GM12878 (cell line): ENCODE results near the gene EIF1. TPM values are rescaled to one million over a fixed set of nuclear protein-coding genes. Genes with fewer than 3 reads are reported as not detected.

Source experiments
- ATAC-seq: fragments of 200-7000 bp; cut with Tn5 transposase; 3 replicates; pipeline ENCODE4 v1.9.1; 2020; ENCODE audit warnings: mild to moderate bottlenecking, moderate library complexity
- BruUV-seq: library from RNA; stranded (reverse); fragments of 400-500 nt; replicated peaks from 2 replicates; lab custom pipeline; 2021; lab: Mats Ljungman, UMichigan
- CTCF ChIA-PET: fragments of 300-600 bp; sonication (Branson Sonifier 250); formaldehyde crosslinking; extraction: SDS; loops from one replicate; lab custom pipeline; 2021; ENCODE audit warnings: inconsistent platforms; lab: Yijun Ruan, JAX
- POLR2A ChIA-PET: fragments of 350-600 bp; formaldehyde crosslinking; extraction: SDS; loops from one replicate; lab custom pipeline; 2021; ENCODE audit warnings: inconsistent platforms; lab: Charles Lee
- RAD21 ChIA-PET: fragments of 300-600 bp; sonication (Branson Sonifier 250); formaldehyde crosslinking; loops from one replicate; lab custom pipeline; 2023; ENCODE audit warnings: antibody characterized with exemption; ENCODE audit not compliant: unreplicated experiment; lab: Charles Lee
- SMC1A ChIA-PET: fragments of 300-600 bp; sonication (Branson Sonifier 250); formaldehyde crosslinking; loops from one replicate; lab custom pipeline; 2023; ENCODE audit not compliant: unreplicated experiment, uncharacterized antibody; lab: Charles Lee
- DNase-seq: peaks from one replicate; pipeline ENCODE4 v3.0.0-alpha.2; 2011; ENCODE audit warnings: low read depth, low spot score
- FAIRE-seq: peaks from 3 replicates; lab custom pipeline; 2011; peaks lifted over from hg19 to GRCh38; lab: Jason Lieb, UNC
- H2AFZ ChIP-seq: 2 replicates; pipeline ENCODE4 v1.6.0; 2011; ENCODE audit warnings: low read depth, low read length, control low read depth; ENCODE audit not compliant: control insufficient read depth
- H3K27ac ChIP-seq: 2 replicates; pipeline ENCODE4 v1.5.1; 2011; ENCODE audit warnings: control low read depth; ENCODE audit not compliant: control insufficient read depth, insufficient read depth
- H3K27me3 ChIP-seq, 2 experiments: replicated peaks in 1 of 2; 2 replicates each; pipeline versions ENCODE4 v1.6.0 to v1.6.1; 2011; ENCODE audit warnings: low read length in 1 of 2; ENCODE audit not compliant: control insufficient read depth in 2 of 2, insufficient read depth in 2 of 2
- H3K36me3 ChIP-seq, 2 experiments: 2 replicates each; pipeline ENCODE4 v1.5.1; 2011; ENCODE audit warnings: low read length in 1 of 2; ENCODE audit not compliant: control insufficient read depth in 2 of 2, insufficient read depth in 2 of 2
- H3K4me1 ChIP-seq: 2 replicates; pipeline ENCODE4 v1.6.1; 2011; ENCODE audit warnings: mild to moderate bottlenecking, low read length, moderate library complexity, mixed read lengths; ENCODE audit not compliant: control insufficient read depth, insufficient read depth
- H3K4me2 ChIP-seq: 2 replicates; pipeline ENCODE4 v1.6.0; 2011; ENCODE audit warnings: control low read depth; ENCODE audit not compliant: control insufficient read depth, insufficient read depth
- H3K4me3 ChIP-seq: fragments of 200-600 bp; sonication (generic); 2 replicates; pipeline ENCODE4 v1.5.1; 2016
- H3K79me2 ChIP-seq: 2 replicates; pipeline ENCODE4 v1.6.0; 2011; ENCODE audit warnings: low read length; ENCODE audit not compliant: control insufficient read depth, insufficient read depth
- H3K9ac ChIP-seq: 2 replicates; pipeline ENCODE4 v1.8.0; 2011; ENCODE audit warnings: low read length, control low read depth, mixed read lengths; ENCODE audit not compliant: control insufficient read depth, insufficient read depth
- H3K9me3 ChIP-seq: replicated peaks from 3 replicates; pipeline ENCODE4 v1.5.1; 2011; ENCODE audit warnings: mild to moderate bottlenecking, low read length; ENCODE audit not compliant: control insufficient read depth, insufficient read depth
- H4K20me1 ChIP-seq: 2 replicates; pipeline ENCODE4 v1.6.0; 2011; ENCODE audit not compliant: control insufficient read depth, insufficient read depth
- CHD2 ChIP-seq: IDR thresholded peaks from 2 replicates; pipeline ENCODE4 v1.6.1; 2011; ENCODE audit warnings: low read depth, low read length, improper control_type of control experiment, borderline replicate concordance
- ETV6 ChIP-seq, 2 experiments: fragments of 450-650 bp in 1 of 2; IDR thresholded peaks in 1 of 2; conservative IDR thresholded peaks in 1 of 2; 2 replicates each; pipeline ENCODE4 v1.6.1; 2014; ENCODE audit warnings: antibody characterized with exemption in 1 of 2, borderline replicate concordance in 1 of 2, low read depth in 1 of 2, mild to moderate bottlenecking in 1 of 2, moderate library complexity in 1 of 2
- HDGF ChIP-seq: fragments of 450-650 bp; IDR thresholded peaks from 2 replicates; pipeline ENCODE4 v1.6.1; 2016; ENCODE audit warnings: antibody characterized with exemption
- IRF4 ChIP-seq: IDR thresholded peaks from 2 replicates; pipeline ENCODE4 v1.6.1; 2011; ENCODE audit warnings: low read depth, low read length
- JUND ChIP-seq: IDR thresholded peaks from 2 replicates; pipeline ENCODE4 v1.6.1; 2012; ENCODE audit warnings: low read depth, mild to moderate bottlenecking, low read length, improper control_type of control experiment, moderate library complexity
- RAD51 ChIP-seq: fragments of 450-650 bp; IDR thresholded peaks from 2 replicates; pipeline ENCODE4 v1.6.1; 2016; ENCODE audit warnings: moderate library complexity, mild to moderate bottlenecking, inconsistent platforms
- SIX5 ChIP-seq: IDR thresholded peaks from 2 replicates; pipeline ENCODE4 v1.6.1; 2011; ENCODE audit warnings: mild to moderate bottlenecking, low read depth, low read length, moderate library complexity; ENCODE audit not compliant: severe bottlenecking
- SMC3 ChIP-seq: IDR thresholded peaks from 2 replicates; pipeline ENCODE4 v1.6.1; 2011; ENCODE audit warnings: low read length, improper control_type of control experiment, borderline replicate concordance
- TBL1XR1 ChIP-seq: IDR thresholded peaks from 2 replicates; pipeline ENCODE4 v1.6.1; 2012; ENCODE audit warnings: low read depth, low read length, improper control_type of control experiment
- ZNF622 ChIP-seq: fragments of 450-650 bp; IDR thresholded peaks from 2 replicates; pipeline ENCODE4 v1.6.1; 2017; ENCODE audit warnings: mild to moderate bottlenecking, inconsistent platforms
- WGBS: methylation state at CpG from one replicate; pipeline ENCODE4 v1.1.6; 2016; ENCODE audit warnings: low lambda C conversion rate; ENCODE audit not compliant: insufficient replicate concordance, insufficient coverage; ENCODE audit errors: missing lambda C conversion rate; 5-methylcytosine and 5-hydroxymethylcytosine counted together
- in situ Hi-C: fragments of 300-500 bp; cut with MboI; formaldehyde crosslinking; loops from 9 replicates; pipeline ENCODE4 v1.14.3; 2018; ENCODE audit warnings: mixed read lengths
- intact Hi-C: fragments of 100-400 bp; cut with micrococcal nuclease; formaldehyde crosslinking; loops from one replicate; pipeline ENCODE4 v1.14.2; 2022; ENCODE audit not compliant: unreplicated experiment
- polyA plus RNA-seq, 11 experiments: library from polyadenylated mRNA; depleted of rRNA in 4 of 11; unstranded in 6 of 11; stranded (reverse) in 5 of 11; fragments of >200 nt; fragmentation: Nextera tagmentation in 4 of 11; fragmentation: Illumina TruSeq in 1 of 11; extraction: Ambion mirVana in 4 of 11; extraction: Trizol in 1 of 11; gene quantifications; 1 replicate in 1 of 11; 2 replicates in 10 of 11; pipeline versions ENCODE4 v1.2.1 to v1.2.3, GENCODE V29; 2011 to 2016; ENCODE audit warnings: inconsistent platforms in 2 of 11, missing spikeins in 2 of 11, low read depth in 1 of 11
- total RNA-seq, 4 experiments: library from RNA; depleted of rRNA in 3 of 4; stranded (reverse); fragments of >200 nt in 3 of 4; fragmentation: Illumina TruSeq in 1 of 4; extraction: Trizol in 1 of 4; gene quantifications; 2 replicates each; pipeline versions ENCODE4 v1.2.1 to v1.2.3, GENCODE V29; 2013 to 2021
- TF ChIP-seq, protein P1 (sequence below): fragments of 150-350 bp; IDR thresholded peaks from 2 replicates; pipeline ENCODE4 v1.6.1; 2014; ENCODE audit warnings: mild to moderate bottlenecking, low read depth, low read length
- TF ChIP-seq, protein P2 (sequence below): fragments of 450-650 bp; IDR thresholded peaks from 2 replicates; pipeline ENCODE4 v1.6.1; 2016; ENCODE audit warnings: mild to moderate bottlenecking, moderate library complexity, borderline replicate concordance
- TF ChIP-seq, protein P3 (sequence below): IDR thresholded peaks from 2 replicates; pipeline ENCODE4 v1.6.1; 2011; ENCODE audit warnings: borderline replicate concordance, low read depth, mild to moderate bottlenecking, moderate library complexity, mixed read lengths, low read length; ENCODE audit not compliant: insufficient read depth; ENCODE audit errors: extremely low read length

Gene EIF1
- total and polyA plus RNA-seq, 10 of the 15 experiments (the other 5 are each of a cell fraction or from before 2014, with no cell fraction given): 39.4 to 815 (median 480) TPM

DNA sequence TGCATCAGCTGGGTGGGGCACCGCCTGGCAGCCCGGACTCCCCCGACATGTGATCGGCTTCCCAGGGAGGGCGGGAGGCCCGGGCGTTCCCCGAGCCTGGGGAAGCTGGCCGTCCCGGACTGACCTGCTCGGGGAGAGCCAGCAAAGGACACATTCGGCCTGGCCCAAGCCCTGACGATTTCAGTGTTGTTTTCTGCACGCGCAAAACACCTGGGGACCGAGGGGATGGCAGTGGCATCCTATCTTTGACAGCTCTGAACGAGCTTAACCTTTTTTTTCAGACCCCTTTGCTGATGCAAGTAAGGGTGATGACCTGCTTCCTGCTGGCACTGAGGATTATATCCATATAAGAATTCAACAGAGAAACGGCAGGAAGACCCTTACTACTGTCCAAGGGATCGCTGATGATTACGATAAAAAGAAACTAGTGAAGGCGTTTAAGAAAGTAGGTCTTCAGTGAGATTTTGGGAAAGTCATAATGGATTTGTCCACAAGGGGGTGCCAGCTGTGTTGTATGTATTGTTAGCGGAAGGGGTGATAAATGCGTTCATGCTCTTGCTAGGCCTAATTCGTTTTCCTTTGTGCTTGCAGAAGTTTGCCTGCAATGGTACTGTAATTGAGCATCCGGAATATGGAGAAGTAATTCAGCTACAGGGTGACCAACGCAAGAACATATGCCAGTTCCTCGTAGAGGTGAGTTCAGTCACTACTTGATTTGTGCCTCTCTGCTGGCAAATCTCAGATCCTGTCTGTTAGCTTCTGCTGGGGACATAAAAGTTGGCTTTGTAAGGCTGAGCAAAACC, 1.0 kb downstream of the EIF1 start:
- H3K4me1 ChIP-seq: peaks cover 11% of the 10 kb centered on the region
- H3K27ac ChIP-seq: peak overlapping the region; percentile 100
- RAD21 ChIA-PET: interaction anchor here (0.7 to 5.7 kb wide), 8 partner anchors 11 to 1128 kb away, joined by 3 to 117 read pairs (median 4); partner anchors contain the start of gene KLHL11
- H3K4me3 ChIP-seq: peak overlapping the region; percentile 87
- SMC1A ChIA-PET: interaction anchor here (3.3 to 5.7 kb wide), 3 partner anchors 11 to 24 kb away, joined by 27 to 122 read pairs (median 76); no protein-coding TSS in a partner anchor
- no peak overlapping the region for H2AFZ ChIP-seq
- FAIRE-seq (no peak), ATAC-seq (no peak), DNase-seq (no peak)
- H3K79me2 ChIP-seq: peaks cover 28% of the 10 kb centered on the region
- no TSS peak for BruUV-seq
- POLR2A ChIA-PET: interaction anchor here (0.7 to 4.8 kb wide), 6 partner anchors 12 to 871 kb away, joined by 3 to 177 read pairs (median 3); partner anchors contain the start of genes JUP and ODAD4
- CTCF ChIA-PET: interaction anchor here (0.7 to 10.4 kb wide), 16 partner anchors 9 to 1070 kb away, joined by 3 to 265 read pairs (median 3); partner anchors contain the start of gene P3H4
- no peaks in the 10 kb centered on the region; the same call in 2 of the 3 replicates for H3K9me3 ChIP-seq
- in situ Hi-C loops (loop anchor here (25.0 kb wide), 2 partner anchors 1523 to 1673 kb away; partner anchors contain the start of gene TMEM106A), intact Hi-C loops (loop anchor here (2.0 kb wide), 1 partner anchor 23 kb away; no protein-coding TSS in a partner anchor)
- WGBS: under 1% methylated on average over 27 of the region's 27 CpGs
- H3K4me2 ChIP-seq: peak overlapping the region; percentile 90
- no peaks in the 10 kb centered on the region for H3K27me3 ChIP-seq
- peaks cover 19 to 35% of the 10 kb centered on the region in 2 experiments for H3K36me3 ChIP-seq
- peaks cover 18% of the 10 kb centered on the region for H4K20me1 ChIP-seq
- peak overlapping the region; percentile 100 for H3K9ac ChIP-seq
- TF ChIP-seq RAD51: peak; percentile 67; the same call in 1 of the 2 replicates
- no peak for TF ChIP-seq CHD2
- TF ChIP-seq, protein P1, sequence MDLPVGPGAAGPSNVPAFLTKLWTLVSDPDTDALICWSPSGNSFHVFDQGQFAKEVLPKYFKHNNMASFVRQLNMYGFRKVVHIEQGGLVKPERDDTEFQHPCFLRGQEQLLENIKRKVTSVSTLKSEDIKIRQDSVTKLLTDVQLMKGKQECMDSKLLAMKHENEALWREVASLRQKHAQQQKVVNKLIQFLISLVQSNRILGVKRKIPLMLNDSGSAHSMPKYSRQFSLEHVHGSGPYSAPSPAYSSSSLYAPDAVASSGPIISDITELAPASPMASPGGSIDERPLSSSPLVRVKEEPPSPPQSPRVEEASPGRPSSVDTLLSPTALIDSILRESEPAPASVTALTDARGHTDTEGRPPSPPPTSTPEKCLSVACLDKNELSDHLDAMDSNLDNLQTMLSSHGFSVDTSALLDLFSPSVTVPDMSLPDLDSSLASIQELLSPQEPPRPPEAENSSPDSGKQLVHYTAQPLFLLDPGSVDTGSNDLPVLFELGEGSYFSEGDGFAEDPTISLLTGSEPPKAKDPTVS: no peak
- TF ChIP-seq ETV6 (conservative IDR thresholded peaks at IDR 0.05 in 1 of 2, IDR thresholded peaks at IDR 0.05 in 1 of 2; ENCODE audit: borderline replicate concordance in 1 of 2, low read depth in 1 of 2): no peak
- TF ChIP-seq HDGF: no peak
- no peak for TF ChIP-seq SIX5
- TF ChIP-seq IRF4: no peak
- TF ChIP-seq ZNF622: no peak
- TF ChIP-seq TBL1XR1: no peak
- TF ChIP-seq JUND: no peak
- no peak for TF ChIP-seq SMC3
- TF ChIP-seq, protein P2, sequence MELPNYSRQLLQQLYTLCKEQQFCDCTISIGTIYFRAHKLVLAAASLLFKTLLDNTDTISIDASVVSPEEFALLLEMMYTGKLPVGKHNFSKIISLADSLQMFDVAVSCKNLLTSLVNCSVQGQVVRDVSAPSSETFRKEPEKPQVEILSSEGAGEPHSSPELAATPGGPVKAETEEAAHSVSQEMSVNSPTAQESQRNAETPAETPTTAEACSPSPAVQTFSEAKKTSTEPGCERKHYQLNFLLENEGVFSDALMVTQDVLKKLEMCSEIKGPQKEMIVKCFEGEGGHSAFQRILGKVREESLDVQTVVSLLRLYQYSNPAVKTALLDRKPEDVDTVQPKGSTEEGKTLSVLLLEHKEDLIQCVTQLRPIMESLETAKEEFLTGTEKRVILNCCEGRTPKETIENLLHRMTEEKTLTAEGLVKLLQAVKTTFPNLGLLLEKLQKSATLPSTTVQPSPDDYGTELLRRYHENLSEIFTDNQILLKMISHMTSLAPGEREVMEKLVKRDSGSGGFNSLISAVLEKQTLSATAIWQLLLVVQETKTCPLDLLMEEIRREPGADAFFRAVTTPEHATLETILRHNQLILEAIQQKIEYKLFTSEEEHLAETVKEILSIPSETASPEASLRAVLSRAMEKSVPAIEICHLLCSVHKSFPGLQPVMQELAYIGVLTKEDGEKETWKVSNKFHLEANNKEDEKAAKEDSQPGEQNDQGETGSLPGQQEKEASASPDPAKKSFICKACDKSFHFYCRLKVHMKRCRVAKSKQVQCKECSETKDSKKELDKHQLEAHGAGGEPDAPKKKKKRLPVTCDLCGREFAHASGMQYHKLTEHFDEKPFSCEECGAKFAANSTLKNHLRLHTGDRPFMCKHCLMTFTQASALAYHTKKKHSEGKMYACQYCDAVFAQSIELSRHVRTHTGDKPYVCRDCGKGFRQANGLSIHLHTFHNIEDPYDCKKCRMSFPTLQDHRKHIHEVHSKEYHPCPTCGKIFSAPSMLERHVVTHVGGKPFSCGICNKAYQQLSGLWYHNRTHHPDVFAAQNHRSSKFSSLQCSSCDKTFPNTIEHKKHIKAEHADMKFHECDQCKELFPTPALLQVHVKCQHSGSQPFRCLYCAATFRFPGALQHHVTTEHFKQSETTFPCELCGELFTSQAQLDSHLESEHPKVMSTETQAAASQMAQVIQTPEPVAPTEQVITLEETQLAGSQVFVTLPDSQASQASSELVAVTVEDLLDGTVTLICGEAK: no peak
- TF ChIP-seq, protein P3, sequence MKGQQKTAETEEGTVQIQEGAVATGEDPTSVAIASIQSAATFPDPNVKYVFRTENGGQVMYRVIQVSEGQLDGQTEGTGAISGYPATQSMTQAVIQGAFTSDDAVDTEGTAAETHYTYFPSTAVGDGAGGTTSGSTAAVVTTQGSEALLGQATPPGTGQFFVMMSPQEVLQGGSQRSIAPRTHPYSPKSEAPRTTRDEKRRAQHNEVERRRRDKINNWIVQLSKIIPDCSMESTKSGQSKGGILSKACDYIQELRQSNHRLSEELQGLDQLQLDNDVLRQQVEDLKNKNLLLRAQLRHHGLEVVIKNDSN: peak; percentile 69
